Measurements from ENCODE around the gene NME3. TPM values are rescaled to one million over a fixed set of nuclear protein-coding genes. Genes with fewer than 3 reads are reported as not detected.

NME3 gene
- total RNA-seq, 1 experiment from 2014 or later = 49.0 TPM

- no peaks in the 10 kb centered on the region for H3K27me3 ChIP-seq (ENCODE audit: insufficient read depth, low read depth)
- TF ChIP-seq CTCF (conservative IDR thresholded peaks at IDR 0.05) (0 out of 2 replicates have a peak, but pooled peaks have one; percentile 57), EZH2 (IDR thresholded peaks at IDR 0.05; ENCODE audit: low read depth) (no peak)
- no peaks in the 10 kb centered on the region for H3K9me2 ChIP-seq (ENCODE audit: insufficient read depth)
- intact Hi-C loops (cut with micrococcal nuclease; ENCODE audit: unreplicated experiment) = loop anchor here (1.0 to 5.0 kb wide), 5 partner anchors 29 to 188 kb away; partner anchors contain the start of genes JPT2, MAPK8IP3 and RPS2
- peaks cover 19% of the 10 kb centered on the region for H3K4me1 ChIP-seq (replicated peaks; ENCODE audit: insufficient read depth)
- peaks cover 39% of the 10 kb centered on the region for H3K79me2 ChIP-seq (ENCODE audit: low read depth)
- H3K4me2 ChIP-seq = peak overlapping the region; percentile 99
- DNase-seq = peak; percentile 66 to 73
- BruUV-seq (replicated peaks) = TSS peak; percentile 20
- 0 out of 2 replicates have a peak, but pooled peaks cover 7% of the 10 kb centered on the region for H3K36me3 ChIP-seq (ENCODE audit: low read depth)
- peak overlapping the region; percentile 92 for H2AFZ ChIP-seq
- no peaks in the 10 kb centered on the region for H3K9me3 ChIP-seq (ENCODE audit: insufficient read depth, low read depth)
- H3K4me3 ChIP-seq = peak overlapping the region; percentile 77
- POLR2A ChIA-PET (ENCODE audit: unreplicated experiment) = interaction anchor here (0.6 to 1.4 kb wide), 4 partner anchors 9 to 51 kb away, joined by 3 to 9 read pairs (median 6); partner anchors contain the start of genes NUBP2 and SPSB3
- H3F3A ChIP-seq (ENCODE audit: insufficient read depth, low read depth) = peaks cover 38% of the 10 kb centered on the region
- peaks cover 28% of the 10 kb centered on the region for H4K20me1 ChIP-seq (ENCODE audit: insufficient read depth)
- peak overlapping the region; percentile 77 for H3K27ac ChIP-seq
- CTCF ChIA-PET = interaction anchor here (0.8 kb wide), 1 partner anchor 9 kb away, joined by 6 read pairs; the partner anchor contains the start of genes NUBP2 and SPSB3
These were observed 2.5 kb upstream of the NME3 start for GRCh38 chr16:1773703-1774447.

- TF ChIP-seq CTCF (conservative IDR thresholded peaks at IDR 0.05) = peak; percentile 90
- TF ChIP-seq EZH2 (IDR thresholded peaks at IDR 0.05; ENCODE audit: low read depth) = no peak
- Histone ChIP-seq H3K27ac (peak within 1 kb of the TSS; percentile 77), H3K4me3 (peak within 1 kb of the TSS; percentile 77), H3K9me3 (ENCODE audit: insufficient read depth, low read depth) (no peaks in the 10 kb centered on the region), H3K36me3 (ENCODE audit: low read depth) (0 out of 2 replicates have a peak, but pooled peaks cover 7% of the 10 kb centered on the region), H3K79me2 (ENCODE audit: low read depth) (peaks cover 39% of the 10 kb centered on the region), H3K27me3 (ENCODE audit: insufficient read depth, low read depth) (no peaks in the 10 kb centered on the region), H3K9me2 (ENCODE audit: insufficient read depth) (no peaks in the 10 kb centered on the region), H3K4me1 (replicated peaks; ENCODE audit: insufficient read depth) (peaks cover 19% of the 10 kb centered on the region), H3F3A (ENCODE audit: insufficient read depth, low read depth) (peaks cover 38% of the 10 kb centered on the region), H3K4me2 (peak within 1 kb of the TSS; percentile 99), H2AFZ (peak within 1 kb of the TSS; percentile 92), H4K20me1 (ENCODE audit: insufficient read depth) (peaks cover 25% of the 10 kb centered on the region)
- POLR2A ChIA-PET (ENCODE audit: unreplicated experiment) = interaction anchor here (0.5 to 1.4 kb wide), 3 partner anchors 9 to 68 kb away, joined by 3 to 8 read pairs (median 5); partner anchors contain the start of genes NUBP2 and SPSB3
- BruUV-seq (replicated peaks) = no TSS peak
- intact Hi-C loops (cut with micrococcal nuclease; ENCODE audit: unreplicated experiment) = loop anchor here (1.0 to 5.0 kb wide), 5 partner anchors 28 to 189 kb away; partner anchors contain the start of genes JPT2, MAPK8IP3 and RPS2
- DNase-seq = peak; percentile 69 to 93
- CTCF ChIA-PET = interaction anchor here (0.6 to 0.7 kb wide), 3 partner anchors 27 to 150 kb away, joined by 3 to 5 read pairs (median 3); no protein-coding TSS in a partner anchor
These were observed 1.8 kb upstream of the NME3 start, which contains the start of gene MRPS34 for GRCh38 chr16:1772908-1773702. Gene MRPS34 (minus strand): TSS chr16:1773134. CDS start chr16:1773119, 15 bp downstream.
